ENCODE data around the gene PDP2. TPM values are rescaled to one million over a fixed set of nuclear protein-coding genes. Genes with fewer than 3 reads are reported as not detected.

PDP2 gene
- polyA plus RNA-seq, 1 donor from 2014 or later: 4.2 TPM

DNA sequence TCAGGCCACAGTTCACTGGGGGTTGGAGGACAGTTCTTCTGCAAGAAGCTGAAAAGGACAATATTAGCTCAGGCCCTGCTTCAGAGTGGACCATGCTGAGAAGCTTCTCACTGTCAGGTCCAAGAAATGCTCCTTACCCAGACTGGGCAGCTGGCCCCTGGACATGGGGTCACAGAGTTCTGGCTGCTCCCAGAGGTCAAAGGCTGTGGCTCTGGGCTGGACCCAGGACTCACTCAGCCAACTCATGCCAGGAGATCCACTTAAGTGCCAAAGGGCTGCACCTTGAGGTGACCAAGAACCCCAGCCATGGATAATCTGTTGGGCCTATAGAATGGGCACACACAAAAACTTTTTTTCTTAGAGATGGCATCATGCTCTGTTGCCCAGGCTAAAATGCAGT, 59.1 kb downstream of the PDP2 start:
- H2AFZ ChIP-seq (ENCODE audit: low read depth, low read length): no peak overlapping the region
- no peak overlapping the region for H3K27ac ChIP-seq (ENCODE audit: low read length)
- TF ChIP-seq EP300 (conservative IDR thresholded peaks at IDR 0.05; ENCODE audit: poor library complexity, severe bottlenecking): no peak
- TF ChIP-seq EZH2 (IDR thresholded peaks at IDR 0.05; ENCODE audit: borderline replicate concordance, insufficient read depth, low read length, poor library complexity, severe bottlenecking): no peak
- TF ChIP-seq, protein P1, sequence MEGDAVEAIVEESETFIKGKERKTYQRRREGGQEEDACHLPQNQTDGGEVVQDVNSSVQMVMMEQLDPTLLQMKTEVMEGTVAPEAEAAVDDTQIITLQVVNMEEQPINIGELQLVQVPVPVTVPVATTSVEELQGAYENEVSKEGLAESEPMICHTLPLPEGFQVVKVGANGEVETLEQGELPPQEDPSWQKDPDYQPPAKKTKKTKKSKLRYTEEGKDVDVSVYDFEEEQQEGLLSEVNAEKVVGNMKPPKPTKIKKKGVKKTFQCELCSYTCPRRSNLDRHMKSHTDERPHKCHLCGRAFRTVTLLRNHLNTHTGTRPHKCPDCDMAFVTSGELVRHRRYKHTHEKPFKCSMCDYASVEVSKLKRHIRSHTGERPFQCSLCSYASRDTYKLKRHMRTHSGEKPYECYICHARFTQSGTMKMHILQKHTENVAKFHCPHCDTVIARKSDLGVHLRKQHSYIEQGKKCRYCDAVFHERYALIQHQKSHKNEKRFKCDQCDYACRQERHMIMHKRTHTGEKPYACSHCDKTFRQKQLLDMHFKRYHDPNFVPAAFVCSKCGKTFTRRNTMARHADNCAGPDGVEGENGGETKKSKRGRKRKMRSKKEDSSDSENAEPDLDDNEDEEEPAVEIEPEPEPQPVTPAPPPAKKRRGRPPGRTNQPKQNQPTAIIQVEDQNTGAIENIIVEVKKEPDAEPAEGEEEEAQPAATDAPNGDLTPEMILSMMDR (IDR thresholded peaks at IDR 0.05; ENCODE audit: poor library complexity, severe bottlenecking): no peak
- TF ChIP-seq, protein P2, sequence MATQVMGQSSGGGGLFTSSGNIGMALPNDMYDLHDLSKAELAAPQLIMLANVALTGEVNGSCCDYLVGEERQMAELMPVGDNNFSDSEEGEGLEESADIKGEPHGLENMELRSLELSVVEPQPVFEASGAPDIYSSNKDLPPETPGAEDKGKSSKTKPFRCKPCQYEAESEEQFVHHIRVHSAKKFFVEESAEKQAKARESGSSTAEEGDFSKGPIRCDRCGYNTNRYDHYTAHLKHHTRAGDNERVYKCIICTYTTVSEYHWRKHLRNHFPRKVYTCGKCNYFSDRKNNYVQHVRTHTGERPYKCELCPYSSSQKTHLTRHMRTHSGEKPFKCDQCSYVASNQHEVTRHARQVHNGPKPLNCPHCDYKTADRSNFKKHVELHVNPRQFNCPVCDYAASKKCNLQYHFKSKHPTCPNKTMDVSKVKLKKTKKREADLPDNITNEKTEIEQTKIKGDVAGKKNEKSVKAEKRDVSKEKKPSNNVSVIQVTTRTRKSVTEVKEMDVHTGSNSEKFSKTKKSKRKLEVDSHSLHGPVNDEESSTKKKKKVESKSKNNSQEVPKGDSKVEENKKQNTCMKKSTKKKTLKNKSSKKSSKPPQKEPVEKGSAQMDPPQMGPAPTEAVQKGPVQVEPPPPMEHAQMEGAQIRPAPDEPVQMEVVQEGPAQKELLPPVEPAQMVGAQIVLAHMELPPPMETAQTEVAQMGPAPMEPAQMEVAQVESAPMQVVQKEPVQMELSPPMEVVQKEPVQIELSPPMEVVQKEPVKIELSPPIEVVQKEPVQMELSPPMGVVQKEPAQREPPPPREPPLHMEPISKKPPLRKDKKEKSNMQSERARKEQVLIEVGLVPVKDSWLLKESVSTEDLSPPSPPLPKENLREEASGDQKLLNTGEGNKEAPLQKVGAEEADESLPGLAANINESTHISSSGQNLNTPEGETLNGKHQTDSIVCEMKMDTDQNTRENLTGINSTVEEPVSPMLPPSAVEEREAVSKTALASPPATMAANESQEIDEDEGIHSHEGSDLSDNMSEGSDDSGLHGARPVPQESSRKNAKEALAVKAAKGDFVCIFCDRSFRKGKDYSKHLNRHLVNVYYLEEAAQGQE (IDR thresholded peaks at IDR 0.05; ENCODE audit: borderline replicate concordance): no peak
- no peak for TF ChIP-seq MXI1 (conservative IDR thresholded peaks at IDR 0.05; ENCODE audit: poor library complexity, severe bottlenecking)
- no peak for TF ChIP-seq RAD21 (conservative IDR thresholded peaks at IDR 0.05)
- no peak for TF ChIP-seq TAF1 (IDR thresholded peaks at IDR 0.05; ENCODE audit: low read depth)
- no peak for TF ChIP-seq SMC3 (conservative IDR thresholded peaks at IDR 0.05; ENCODE audit: poor library complexity)
- TF ChIP-seq POLR2AphosphoS5 (IDR thresholded peaks at IDR 0.05): no peak
- H3K4me3 ChIP-seq (ENCODE audit: low read length): no peak overlapping the region
- peaks cover 4% of the 10 kb centered on the region for H3K79me2 ChIP-seq (replicated peaks; ENCODE audit: insufficient read depth, low read length)
- H3F3A ChIP-seq (ENCODE audit: insufficient read depth, low read length, poor library complexity, severe bottlenecking): no peaks in the 10 kb centered on the region
- H3K27me3 ChIP-seq (ENCODE audit: insufficient read depth, low read depth, low read length): no peaks in the 10 kb centered on the region
- H3K9me2 ChIP-seq (ENCODE audit: insufficient read depth, low read length): no peaks in the 10 kb centered on the region
- H3K9ac ChIP-seq (ENCODE audit: low read length): no peak overlapping the region
- H3K4me2 ChIP-seq (ENCODE audit: low read length): no peak overlapping the region
- no peaks in the 10 kb centered on the region for H3K9me3 ChIP-seq (ENCODE audit: low read length)
- H4K20me1 ChIP-seq (ENCODE audit: insufficient read depth): peaks cover 5% of the 10 kb centered on the region
- H3K36me3 ChIP-seq (ENCODE audit: insufficient read depth, low read length): no peaks in the 10 kb centered on the region

DNA sequence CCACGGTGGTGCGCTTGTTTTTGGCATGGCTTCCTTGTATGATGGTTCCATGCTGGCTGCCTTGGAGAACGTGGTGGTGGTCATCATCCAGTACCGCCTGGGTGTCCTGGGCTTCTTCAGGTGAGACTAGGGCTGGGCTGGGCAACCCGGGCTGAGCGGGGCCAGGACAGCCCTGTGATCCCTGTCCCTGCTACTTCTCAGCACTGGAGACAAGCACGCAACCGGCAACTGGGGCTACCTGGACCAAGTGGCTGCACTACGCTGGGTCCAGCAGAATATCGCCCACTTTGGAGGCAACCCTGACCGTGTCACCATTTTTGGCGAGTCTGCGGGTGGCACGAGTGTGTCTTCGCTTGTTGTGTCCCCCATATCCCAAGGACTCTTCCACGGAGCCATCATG, 59.9 kb downstream of the PDP2 start:
- TF ChIP-seq EZH2 (IDR thresholded peaks at IDR 0.05; ENCODE audit: borderline replicate concordance, insufficient read depth, low read length, poor library complexity, severe bottlenecking) (no peak), POLR2AphosphoS5 (IDR thresholded peaks at IDR 0.05) (no peak), MXI1 (conservative IDR thresholded peaks at IDR 0.05; ENCODE audit: poor library complexity, severe bottlenecking) (no peak), RAD21 (conservative IDR thresholded peaks at IDR 0.05) (no peak), TAF1 (IDR thresholded peaks at IDR 0.05; ENCODE audit: low read depth) (no peak), SMC3 (conservative IDR thresholded peaks at IDR 0.05; ENCODE audit: poor library complexity) (no peak), EP300 (conservative IDR thresholded peaks at IDR 0.05; ENCODE audit: poor library complexity, severe bottlenecking) (no peak)
- TF ChIP-seq, protein P2 (IDR thresholded peaks at IDR 0.05; ENCODE audit: borderline replicate concordance): no peak
- TF ChIP-seq, protein P1 (IDR thresholded peaks at IDR 0.05; ENCODE audit: poor library complexity, severe bottlenecking): no peak
- Histone ChIP-seq H3K27ac (ENCODE audit: low read length) (no peak overlapping the region), H3K9ac (ENCODE audit: low read length) (no peak overlapping the region), H3K4me2 (ENCODE audit: low read length) (no peak overlapping the region), H3K79me2 (replicated peaks; ENCODE audit: insufficient read depth, low read length) (peaks cover 2% of the 10 kb centered on the region), H4K20me1 (ENCODE audit: insufficient read depth) (peaks cover 5% of the 10 kb centered on the region), H2AFZ (ENCODE audit: low read depth, low read length) (no peak overlapping the region), H3K36me3 (ENCODE audit: insufficient read depth, low read length) (no peaks in the 10 kb centered on the region), H3K9me2 (ENCODE audit: insufficient read depth, low read length) (no peaks in the 10 kb centered on the region), H3K9me3 (ENCODE audit: low read length) (no peaks in the 10 kb centered on the region), H3F3A (ENCODE audit: insufficient read depth, low read length, poor library complexity, severe bottlenecking) (no peaks in the 10 kb centered on the region), H3K4me3 (ENCODE audit: low read length) (no peak overlapping the region), H3K27me3 (ENCODE audit: insufficient read depth, low read depth, low read length) (no peaks in the 10 kb centered on the region)
